PC-9 (cell line): ENCODE measurements around the gene TOMM20. TPM values are rescaled to one million over a fixed set of nuclear protein-coding genes. Genes with fewer than 3 reads are reported as not detected.
"Not testable (repeated sequence)": the region's sequence is repeated elsewhere in the genome, so short reads cannot be mapped to it uniquely, and the experiment has no call there.

ENCODE experiments used
- BruUV-seq: library from RNA; stranded (reverse); fragments of 400-500 nt; replicated peaks from 2 replicates; lab custom pipeline; 2021; lab: Mats Ljungman, UMichigan
- CTCF ChIA-PET: fragments of 300-600 bp; sonication (Branson Sonifier 250); formaldehyde crosslinking; loops from one replicate; lab custom pipeline; 2022; ENCODE audit warnings: antibody characterized with exemption; lab: Charles Lee
- POLR2A ChIA-PET: fragments of 300-600 bp; sonication (Branson Sonifier 250); formaldehyde crosslinking; loops from one replicate; lab custom pipeline; 2022; ENCODE audit warnings: antibody characterized with exemption; ENCODE audit not compliant: unreplicated experiment; lab: Charles Lee
- DNase-seq, 2 experiments: peaks; one replicate each; pipeline versions ENCODE4 v3.0.0 to v3.0.0-alpha.2; 2015 to 2022; ENCODE audit warnings: mixed read lengths in 1 of 2
- H2AFZ ChIP-seq: fragments of 200-600 bp; sonication (generic); 2 replicates; pipeline ENCODE4 v1.8.1; 2017; ENCODE audit warnings: antibody characterized with exemption
- H3F3A ChIP-seq: fragments of 200-600 bp; sonication (generic); 2 replicates; pipeline ENCODE4 v1.8.1; 2017; ENCODE audit warnings: antibody characterized with exemption, mild to moderate bottlenecking, low read depth; ENCODE audit not compliant: insufficient read depth
- H3K27ac ChIP-seq: fragments of 200-600 bp; sonication (generic); 2 replicates; pipeline ENCODE4 v1.6.1; 2016; ENCODE audit warnings: mixed run types
- H3K27me3 ChIP-seq: fragments of 200-600 bp; sonication (generic); 2 replicates; pipeline ENCODE4 v1.6.1; 2016; ENCODE audit warnings: low read depth, mixed run types; ENCODE audit not compliant: insufficient read depth
- H3K36me3 ChIP-seq: fragments of 200-600 bp; sonication (generic); 2 replicates; pipeline ENCODE4 v1.6.1; 2016; ENCODE audit warnings: low read depth, mixed run types
- H3K4me1 ChIP-seq: fragments of 200-600 bp; sonication (generic); replicated peaks from 2 replicates; pipeline ENCODE4 v1.6.1; 2016; ENCODE audit warnings: mixed run types; ENCODE audit not compliant: insufficient read depth
- H3K4me2 ChIP-seq: fragments of 200-600 bp; sonication (generic); 2 replicates; pipeline ENCODE4 v1.6.1; 2017; ENCODE audit warnings: mixed run types
- H3K4me3 ChIP-seq: fragments of 200-600 bp; sonication (generic); 2 replicates; pipeline ENCODE4 v1.6.1; 2016; ENCODE audit warnings: mixed run types
- H3K79me2 ChIP-seq: fragments of 200-600 bp; sonication (generic); 2 replicates; pipeline ENCODE4 v1.6.1; 2017; ENCODE audit warnings: low read depth, mixed run types
- H3K9me2 ChIP-seq: fragments of 200-600 bp; sonication (generic); 2 replicates; pipeline ENCODE4 v1.8.1; 2017; ENCODE audit warnings: mild to moderate bottlenecking; ENCODE audit not compliant: insufficient read depth
- H3K9me3 ChIP-seq: fragments of 200-600 bp; sonication (generic); 2 replicates; pipeline ENCODE4 v1.8.1; 2016; ENCODE audit warnings: low read depth; ENCODE audit not compliant: insufficient read depth
- H4K20me1 ChIP-seq: fragments of 200-600 bp; sonication (generic); 2 replicates; pipeline ENCODE4 v1.8.1; 2017; ENCODE audit not compliant: insufficient read depth
- EZH2 ChIP-seq: fragments of 200-600 bp; sonication (generic); IDR thresholded peaks from 2 replicates; pipeline ENCODE4 v1.8.0; 2017; ENCODE audit warnings: antibody characterized with exemption, low read depth
- intact Hi-C: fragments of 100-400 bp; cut with micrococcal nuclease; formaldehyde crosslinking; loops from one replicate; pipeline ENCODE4 v1.10.0; 2022; ENCODE audit not compliant: unreplicated experiment
- total RNA-seq: library from RNA; stranded (reverse); gene quantifications from 2 replicates; pipeline ENCODE4 v1.2.3, GENCODE V29; 2021
- TF ChIP-seq, protein P1 (sequence below): fragments of 200-600 bp; sonication (generic); conservative IDR thresholded peaks from 2 replicates; pipeline ENCODE4 v1.6.1; 2017; ENCODE audit warnings: mixed run types, antibody characterized with exemption, mild to moderate bottlenecking, moderate library complexity

The TOMM20 gene
- total RNA-seq, 1 experiment from 2014 or later: 165 TPM

DNA sequence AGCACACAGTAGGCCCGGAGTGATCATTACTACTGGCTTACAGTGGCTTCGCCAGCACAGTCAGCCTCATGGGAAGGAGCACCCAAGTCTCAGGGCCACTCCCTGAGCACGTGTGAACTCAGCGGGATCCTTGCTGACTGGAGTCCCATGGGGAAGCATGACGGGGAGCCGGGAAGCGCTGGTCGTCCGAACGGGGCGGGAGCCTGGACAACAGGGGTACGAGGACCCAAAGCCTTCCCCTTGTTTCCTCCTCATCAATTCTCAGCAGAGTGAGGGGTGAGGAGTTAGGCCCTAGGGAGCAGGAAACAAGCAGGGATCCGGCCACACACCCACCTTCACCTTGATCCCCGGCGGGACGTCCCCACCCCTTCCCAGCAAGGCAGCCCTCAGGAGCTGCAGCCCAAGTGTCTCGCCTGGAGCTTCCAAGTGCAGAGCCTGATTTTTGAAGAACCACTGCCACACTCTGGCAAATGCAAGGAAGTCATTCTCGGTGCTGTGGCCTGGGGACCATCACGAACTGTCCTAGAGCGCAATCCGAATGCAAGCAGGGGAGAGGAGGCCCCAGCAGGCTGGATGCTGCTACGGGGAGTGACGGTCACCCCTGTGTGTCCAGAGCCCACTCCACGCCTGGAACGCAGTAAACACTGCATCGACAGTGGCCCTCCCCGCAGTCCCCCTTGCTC is 35.5 kb downstream of the TOMM20 start:
- CTCF ChIA-PET: interaction anchor here (0.6 to 1.7 kb wide), 10 partner anchors 9 to 880 kb away, joined by 3 to 10 read pairs (median 4); no protein-coding TSS in a partner anchor
- no peaks in the 10 kb centered on the region for H4K20me1 ChIP-seq
- H3K4me3 ChIP-seq: no peak overlapping the region
- no peaks in the 10 kb centered on the region for H3K9me2 ChIP-seq
- no peaks in the 10 kb centered on the region for H3K79me2 ChIP-seq
- intact Hi-C loops: loop anchor here (5.0 to 10.0 kb wide), 3 partner anchors 689 to 882 kb away; partner anchors contain the start of gene COA6
- POLR2A ChIA-PET: interaction anchor here (0.6 kb wide), 1 partner anchor 482 kb away, joined by 3 read pairs; no protein-coding TSS in a partner anchor
- H3K27ac ChIP-seq: no peak overlapping the region
- 0 out of 2 replicates have a peak overlapping the region, but pooled peaks have one; percentile 3 for H3K4me2 ChIP-seq
- no peak for TF ChIP-seq EZH2
- TF ChIP-seq, protein P1, sequence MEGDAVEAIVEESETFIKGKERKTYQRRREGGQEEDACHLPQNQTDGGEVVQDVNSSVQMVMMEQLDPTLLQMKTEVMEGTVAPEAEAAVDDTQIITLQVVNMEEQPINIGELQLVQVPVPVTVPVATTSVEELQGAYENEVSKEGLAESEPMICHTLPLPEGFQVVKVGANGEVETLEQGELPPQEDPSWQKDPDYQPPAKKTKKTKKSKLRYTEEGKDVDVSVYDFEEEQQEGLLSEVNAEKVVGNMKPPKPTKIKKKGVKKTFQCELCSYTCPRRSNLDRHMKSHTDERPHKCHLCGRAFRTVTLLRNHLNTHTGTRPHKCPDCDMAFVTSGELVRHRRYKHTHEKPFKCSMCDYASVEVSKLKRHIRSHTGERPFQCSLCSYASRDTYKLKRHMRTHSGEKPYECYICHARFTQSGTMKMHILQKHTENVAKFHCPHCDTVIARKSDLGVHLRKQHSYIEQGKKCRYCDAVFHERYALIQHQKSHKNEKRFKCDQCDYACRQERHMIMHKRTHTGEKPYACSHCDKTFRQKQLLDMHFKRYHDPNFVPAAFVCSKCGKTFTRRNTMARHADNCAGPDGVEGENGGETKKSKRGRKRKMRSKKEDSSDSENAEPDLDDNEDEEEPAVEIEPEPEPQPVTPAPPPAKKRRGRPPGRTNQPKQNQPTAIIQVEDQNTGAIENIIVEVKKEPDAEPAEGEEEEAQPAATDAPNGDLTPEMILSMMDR: no peak
- no peaks in the 10 kb centered on the region for H3K4me1 ChIP-seq
- no peaks in the 10 kb centered on the region for H3K36me3 ChIP-seq
- peak in 1 of 2 experiments; percentile 51 for DNase-seq
- H3K9me3 ChIP-seq: no peaks in the 10 kb centered on the region
- BruUV-seq: no TSS peak
- H3F3A ChIP-seq: 0 out of 2 replicates have a peak, but pooled peaks cover 4% of the 10 kb centered on the region
- no peak overlapping the region for H2AFZ ChIP-seq
- no peaks in the 10 kb centered on the region for H3K27me3 ChIP-seq

DNA sequence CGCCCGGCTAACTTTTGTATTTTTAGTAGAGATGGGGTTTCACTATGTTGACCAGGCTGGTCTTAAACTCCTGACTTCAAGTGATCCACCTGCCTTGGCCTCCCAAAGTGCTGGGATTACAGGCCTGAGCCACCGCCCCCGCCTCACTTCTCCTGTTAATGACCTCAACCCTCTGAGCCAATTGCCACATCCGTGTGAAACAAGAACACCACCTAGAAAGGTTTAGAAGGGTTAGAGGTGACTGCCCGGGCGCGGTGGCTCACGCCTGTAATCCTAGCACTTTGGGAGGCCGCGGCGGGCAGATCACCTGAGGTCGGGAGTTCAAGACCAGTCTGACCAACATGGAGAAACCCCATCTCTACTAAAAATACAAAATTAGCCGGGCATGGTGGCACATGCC is 36.2 kb downstream of the TOMM20 start:
- H3K9me2 ChIP-seq, H3K27me3 ChIP-seq, DNase-seq, H3K4me2 ChIP-seq, H4K20me1 ChIP-seq, BruUV-seq, POLR2A ChIA-PET, H3K9me3 ChIP-seq, H3F3A ChIP-seq, H3K4me3 ChIP-seq, H3K36me3 ChIP-seq, H2AFZ ChIP-seq, H3K79me2 ChIP-seq, H3K4me1 ChIP-seq, H3K27ac ChIP-seq: not testable (repeated sequence)
- CTCF ChIA-PET: interaction anchor here (0.6 to 0.7 kb wide), 2 partner anchors 481 to 879 kb away, joined by 4 to 5 read pairs; no protein-coding TSS in a partner anchor
- intact Hi-C loops: loop anchor here (5.0 to 10.0 kb wide), 3 partner anchors 690 to 882 kb away; partner anchors contain the start of gene COA6

DNA sequence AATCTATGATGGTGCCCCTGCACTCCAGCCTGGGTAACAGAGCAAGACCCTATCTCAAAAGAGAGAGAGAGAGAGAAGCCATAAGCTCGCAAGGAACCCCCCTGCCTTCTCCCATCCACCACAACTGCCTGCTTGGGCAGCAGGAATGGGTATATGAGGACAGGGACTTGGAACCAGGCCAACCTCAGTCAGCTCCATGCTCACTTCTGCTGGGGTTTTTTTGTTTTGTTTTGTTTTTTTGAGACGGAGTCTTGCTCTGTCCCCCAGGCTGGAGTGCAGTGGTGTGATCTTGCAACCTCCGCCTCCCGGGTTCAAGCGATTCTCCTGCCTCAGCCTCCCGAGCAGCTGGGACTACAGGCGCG is 36.6 kb downstream of the TOMM20 start:
- CTCF ChIA-PET: interaction anchor here (0.6 kb wide), 1 partner anchor 481 kb away, joined by 5 read pairs; no protein-coding TSS in a partner anchor
- intact Hi-C loops: loop anchor here (5.0 to 10.0 kb wide), 3 partner anchors 690 to 883 kb away; partner anchors contain the start of gene COA6
- DNase-seq, BruUV-seq, POLR2A ChIA-PET, H3K27ac ChIP-seq, H2AFZ ChIP-seq, H3F3A ChIP-seq, H3K27me3 ChIP-seq, H3K79me2 ChIP-seq, H4K20me1 ChIP-seq, H3K4me3 ChIP-seq, H3K9me3 ChIP-seq, H3K36me3 ChIP-seq, H3K4me1 ChIP-seq, H3K4me2 ChIP-seq, H3K9me2 ChIP-seq: not testable (repeated sequence)

DNA sequence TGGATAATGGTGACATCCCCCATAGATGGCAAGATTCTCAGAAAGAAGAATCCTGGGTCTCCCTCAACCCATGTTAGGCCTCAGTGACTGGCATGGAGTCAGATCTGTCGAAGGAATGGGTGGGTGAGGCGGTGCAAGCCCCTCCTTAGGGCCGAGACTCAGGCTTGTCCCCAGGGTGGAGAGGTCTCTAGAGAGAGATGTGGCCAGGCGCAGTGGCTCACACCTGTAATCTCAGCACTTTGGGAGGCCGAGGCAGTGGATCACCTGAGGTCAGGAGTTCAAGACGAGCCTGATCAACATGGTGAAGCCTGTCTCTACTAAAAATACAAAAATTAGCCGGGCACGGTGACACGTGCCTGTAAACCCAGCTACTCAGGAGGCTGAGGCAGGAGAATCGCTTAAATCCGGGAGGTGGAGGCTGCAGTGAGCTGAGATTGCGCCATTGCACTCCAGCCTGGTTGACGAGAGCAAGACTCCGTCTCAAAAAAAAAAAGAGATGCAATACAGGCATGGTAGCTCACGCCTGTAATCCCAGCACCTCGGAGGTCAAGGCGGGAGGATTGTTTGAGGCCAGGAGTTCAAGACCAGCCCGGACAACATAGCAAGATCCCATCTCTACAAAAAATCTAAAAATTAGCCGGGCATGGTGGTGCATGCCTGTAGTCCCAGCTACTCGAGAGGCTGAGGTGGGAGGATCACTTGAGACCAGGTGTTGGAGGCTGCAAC is 37.2 kb downstream of the TOMM20 start:
- intact Hi-C loops: loop anchor here (5.0 to 10.0 kb wide), 3 partner anchors 691 to 883 kb away; partner anchors contain the start of gene COA6
- H2AFZ ChIP-seq, H3K9me2 ChIP-seq, CTCF ChIA-PET, H3K4me1 ChIP-seq, H3K4me2 ChIP-seq, POLR2A ChIA-PET, H3K36me3 ChIP-seq, BruUV-seq, DNase-seq, H3K27ac ChIP-seq, H3K79me2 ChIP-seq, H3K4me3 ChIP-seq, H3K9me3 ChIP-seq, H4K20me1 ChIP-seq, H3K27me3 ChIP-seq, H3F3A ChIP-seq: not testable (repeated sequence)
